ENCODE measurements around the gene LIG1.

The LIG1 gene

GRCh38 chr19:48181505-48181904 is 11.4 kb upstream of the LIG1 start:
- no peak for DNase-seq

GRCh38 chr19:48176226-48176625 is 6.1 kb upstream of the LIG1 start:
- DNase-seq: no peak

GRCh38 chr19:48175578-48175977 is 5.4 kb upstream of the LIG1 start:
- no peak for DNase-seq

- DNase-seq: no peak
Observed at GRCh38 chr19:48174445-48175030, 4.4 kb upstream of the LIG1 start.

GRCh38 chr19:48171710-48172109 is 1.6 kb upstream of the LIG1 start:
- DNase-seq: no peak

- no peak for DNase-seq
Observed at GRCh38 chr19:48170817-48171347, 738 bp upstream of the LIG1 start.

GRCh38 chr19:48169578-48169938 is 586 bp downstream of the LIG1 start:
- peak; percentile 91 for DNase-seq

- no peak for DNase-seq
Observed at GRCh38 chr19:48168689-48169088, 1.5 kb downstream of the LIG1 start.

GRCh38 chr19:48158210-48158790 is 11.8 kb downstream of the LIG1 start:
- no peak for DNase-seq

- no peak for DNase-seq
Observed at GRCh38 chr19:48154003-48154402, 16.1 kb downstream of the LIG1 start.

GRCh38 chr19:48152551-48152950 is 17.6 kb downstream of the LIG1 start:
- DNase-seq: peak; percentile 70

- no peak for DNase-seq
Observed at GRCh38 chr19:48149430-48149829, 20.7 kb downstream of the LIG1 start.

GRCh38 chr19:48148576-48148975 is 21.6 kb downstream of the LIG1 start:
- DNase-seq: no peak

- DNase-seq: no peak
Observed at GRCh38 chr19:48147597-48148175, 22.5 kb downstream of the LIG1 start.

- no peak for DNase-seq
Observed at GRCh38 chr19:48139053-48139452, 31.1 kb downstream of the LIG1 start.

- DNase-seq: no peak
Observed at GRCh38 chr19:48137411-48137810, 32.7 kb downstream of the LIG1 start.

GRCh38 chr19:48136547-48136946 is 33.6 kb downstream of the LIG1 start:
- no peak for DNase-seq

- DNase-seq: peak; percentile 11
Observed at GRCh38 chr19:48135411-48135810, 34.7 kb downstream of the LIG1 start.

GRCh38 chr19:48133094-48133493 is 37.0 kb downstream of the LIG1 start:
- DNase-seq: no peak

- DNase-seq: no peak
Observed at GRCh38 chr19:48127561-48127960, 42.6 kb downstream of the LIG1 start.

- no peak for DNase-seq
Observed at GRCh38 chr19:48123907-48124651, 46.1 kb downstream of the LIG1 start.

GRCh38 chr19:48122421-48122820 is 47.7 kb downstream of the LIG1 start:
- DNase-seq: no peak

- DNase-seq: no peak
Observed at GRCh38 chr19:48121909-48122371, 48.2 kb downstream of the LIG1 start.

GRCh38 chr19:48121066-48121465 is 49.1 kb downstream of the LIG1 start:
- no peak for DNase-seq

Measured in CD4-positive, alpha-beta T cell treated with Interleukin-10 for 1 hour (primary cell).